ENCODE data around the gene TMEM30A. TPM values are rescaled to one million over a fixed set of nuclear protein-coding genes. Genes with fewer than 3 reads are reported as not detected.

The TMEM30A gene
- total RNA-seq, 1 donor from 2014 or later = 74.4 TPM

DNA sequence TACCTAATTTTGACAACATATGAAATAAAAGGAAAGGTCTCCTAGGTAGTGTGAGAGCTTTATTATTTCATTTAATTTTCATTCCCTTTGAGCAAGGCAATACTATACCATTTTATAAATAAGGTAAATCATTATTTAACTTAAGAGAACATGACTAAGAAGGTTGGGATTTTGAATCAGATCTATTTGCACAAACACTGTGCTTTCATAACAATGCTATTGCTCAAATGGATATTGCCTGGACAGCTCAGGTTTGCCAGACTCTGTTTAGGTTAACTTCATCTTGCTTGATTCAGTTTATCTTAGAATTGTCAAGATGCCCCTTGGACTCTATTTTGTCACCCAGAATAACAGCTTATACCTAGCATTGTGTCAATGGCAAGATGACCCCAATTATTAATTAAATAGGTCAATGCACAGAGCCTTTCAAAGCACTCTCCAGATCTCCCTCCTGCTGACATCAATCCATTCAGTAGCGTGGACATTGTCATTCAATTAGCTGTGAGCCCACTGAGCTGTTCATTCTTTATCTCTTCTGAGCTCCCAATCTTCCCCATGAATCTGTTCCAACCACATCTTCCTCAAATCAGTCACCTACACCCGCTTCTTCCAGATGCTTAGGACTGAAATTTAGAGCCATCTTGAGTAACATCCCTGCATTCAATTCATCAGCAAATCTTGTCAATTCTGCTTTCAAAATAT lies 42.1 kb upstream of the TMEM30A start:
- no peaks in the 10 kb centered on the region for H3K4me1 Mint-ChIP-seq (ENCODE audit: low read depth)

DNA sequence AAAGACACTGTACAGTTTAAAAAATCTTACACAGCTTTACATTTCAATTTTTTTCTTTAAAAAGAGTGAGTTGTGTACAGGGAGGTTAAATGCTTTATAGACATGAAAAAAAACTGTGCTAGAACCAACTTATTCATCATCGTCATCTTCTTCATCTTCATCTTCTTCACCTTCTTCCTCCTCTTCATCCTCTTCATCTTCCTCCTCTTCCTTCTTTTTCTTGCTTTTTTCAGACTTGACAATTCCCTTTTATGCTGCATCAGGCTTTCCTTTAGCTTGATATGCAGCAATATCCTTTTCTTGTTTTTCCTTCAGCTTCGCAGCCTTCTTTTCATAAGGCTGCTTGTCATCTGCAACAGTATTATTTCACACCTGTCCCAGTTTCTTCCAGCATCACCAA lies 34.3 kb upstream of the TMEM30A start:
- TF ChIP-seq, protein P1, sequence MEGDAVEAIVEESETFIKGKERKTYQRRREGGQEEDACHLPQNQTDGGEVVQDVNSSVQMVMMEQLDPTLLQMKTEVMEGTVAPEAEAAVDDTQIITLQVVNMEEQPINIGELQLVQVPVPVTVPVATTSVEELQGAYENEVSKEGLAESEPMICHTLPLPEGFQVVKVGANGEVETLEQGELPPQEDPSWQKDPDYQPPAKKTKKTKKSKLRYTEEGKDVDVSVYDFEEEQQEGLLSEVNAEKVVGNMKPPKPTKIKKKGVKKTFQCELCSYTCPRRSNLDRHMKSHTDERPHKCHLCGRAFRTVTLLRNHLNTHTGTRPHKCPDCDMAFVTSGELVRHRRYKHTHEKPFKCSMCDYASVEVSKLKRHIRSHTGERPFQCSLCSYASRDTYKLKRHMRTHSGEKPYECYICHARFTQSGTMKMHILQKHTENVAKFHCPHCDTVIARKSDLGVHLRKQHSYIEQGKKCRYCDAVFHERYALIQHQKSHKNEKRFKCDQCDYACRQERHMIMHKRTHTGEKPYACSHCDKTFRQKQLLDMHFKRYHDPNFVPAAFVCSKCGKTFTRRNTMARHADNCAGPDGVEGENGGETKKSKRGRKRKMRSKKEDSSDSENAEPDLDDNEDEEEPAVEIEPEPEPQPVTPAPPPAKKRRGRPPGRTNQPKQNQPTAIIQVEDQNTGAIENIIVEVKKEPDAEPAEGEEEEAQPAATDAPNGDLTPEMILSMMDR (IDR thresholded peaks at IDR 0.05; ENCODE audit: unreplicated experiment) = no peak
- no peak for DNase-seq (ENCODE audit: low spot score, unreplicated experiment)
- Mint-ChIP-seq H3K9me3 (ENCODE audit: low read depth) (peaks cover 5% of the 10 kb centered on the region), H3K4me1 (ENCODE audit: low read depth) (peaks cover 4% of the 10 kb centered on the region), H3K27ac (no peak overlapping the region), H3K27me3 (peaks cover 6% of the 10 kb centered on the region), H3K36me3 (ENCODE audit: insufficient read depth) (no peaks in the 10 kb centered on the region), H3K4me3 (ENCODE audit: low read depth) (no peak overlapping the region)

More for the DNA sequence above, 42.1 kb upstream of the TMEM30A start:
- DNase-seq (ENCODE audit: low spot score, unreplicated experiment) = no peak
- H3K27ac Mint-ChIP-seq = no peak overlapping the region
- peaks cover 5% of the 10 kb centered on the region for H3K9me3 Mint-ChIP-seq (ENCODE audit: low read depth)
- H3K27me3 Mint-ChIP-seq = no peaks in the 10 kb centered on the region
- H3K4me3 Mint-ChIP-seq (ENCODE audit: low read depth) = no peak overlapping the region
- TF ChIP-seq, protein P1 (IDR thresholded peaks at IDR 0.05; ENCODE audit: unreplicated experiment) = no peak
- H3K36me3 Mint-ChIP-seq (ENCODE audit: insufficient read depth) = no peaks in the 10 kb centered on the region

DNA sequence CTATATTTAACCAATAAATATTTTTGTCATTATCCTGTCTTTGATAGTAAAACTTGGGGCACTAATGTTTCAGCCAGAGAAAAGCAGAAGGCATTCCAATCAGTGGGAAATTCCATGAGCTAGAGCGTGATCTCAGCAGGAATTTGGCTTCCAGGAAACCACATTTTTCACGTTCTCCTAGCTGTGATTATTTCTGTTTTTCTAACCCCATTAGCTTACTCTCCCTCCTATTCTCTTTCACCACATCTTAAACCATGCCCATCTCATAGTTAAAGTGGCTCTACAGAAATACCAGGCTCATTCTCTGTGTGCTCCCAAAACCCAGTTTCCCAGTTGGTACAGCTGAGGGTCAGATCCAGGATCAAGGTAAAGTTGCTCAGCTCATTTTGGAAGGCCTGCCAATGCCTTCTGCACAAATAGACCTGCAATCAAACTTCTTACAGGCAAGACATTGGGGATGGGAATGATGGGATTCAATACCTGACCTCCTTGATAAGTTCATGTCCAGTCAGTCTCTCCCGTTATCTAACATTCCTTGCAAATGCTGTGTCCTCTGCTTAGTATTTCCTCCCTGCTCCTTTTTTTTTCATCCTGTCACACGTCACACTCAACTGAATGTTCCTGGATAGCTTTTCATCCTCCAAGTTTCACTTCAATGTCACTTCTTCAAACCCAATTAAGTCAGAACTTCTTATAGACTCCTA lies 33.1 kb upstream of the TMEM30A start:
- Mint-ChIP-seq H3K36me3 (ENCODE audit: insufficient read depth) (no peaks in the 10 kb centered on the region), H3K27ac (no peak overlapping the region), H3K4me3 (ENCODE audit: low read depth) (no peak overlapping the region), H3K4me1 (ENCODE audit: low read depth) (peaks cover 4% of the 10 kb centered on the region), H3K27me3 (peaks cover 9% of the 10 kb centered on the region), H3K9me3 (ENCODE audit: low read depth) (no peaks in the 10 kb centered on the region)
- DNase-seq (ENCODE audit: low spot score, unreplicated experiment) = no peak
- TF ChIP-seq, protein P1 (IDR thresholded peaks at IDR 0.05; ENCODE audit: unreplicated experiment) = no peak

DNA sequence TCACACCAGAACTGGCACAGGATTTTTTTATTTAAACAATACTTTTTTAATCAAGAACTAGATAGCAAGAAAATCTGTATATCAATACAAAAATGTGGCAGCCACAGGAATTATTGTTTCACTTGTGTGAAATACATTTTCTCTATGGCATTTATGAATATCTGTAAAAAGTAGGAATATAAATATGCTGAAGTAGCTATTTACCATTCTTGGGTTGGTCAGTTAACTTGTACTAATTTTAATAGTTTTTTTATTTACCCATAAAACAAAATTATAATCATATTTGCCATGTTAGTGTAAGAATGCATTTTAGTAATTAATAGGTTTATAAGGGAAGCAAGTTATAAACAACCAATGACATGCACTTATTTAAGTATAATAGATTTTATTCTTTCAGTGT lies 31.4 kb upstream of the TMEM30A start:
- peaks cover 4% of the 10 kb centered on the region for H3K4me1 Mint-ChIP-seq (ENCODE audit: low read depth)

DNA sequence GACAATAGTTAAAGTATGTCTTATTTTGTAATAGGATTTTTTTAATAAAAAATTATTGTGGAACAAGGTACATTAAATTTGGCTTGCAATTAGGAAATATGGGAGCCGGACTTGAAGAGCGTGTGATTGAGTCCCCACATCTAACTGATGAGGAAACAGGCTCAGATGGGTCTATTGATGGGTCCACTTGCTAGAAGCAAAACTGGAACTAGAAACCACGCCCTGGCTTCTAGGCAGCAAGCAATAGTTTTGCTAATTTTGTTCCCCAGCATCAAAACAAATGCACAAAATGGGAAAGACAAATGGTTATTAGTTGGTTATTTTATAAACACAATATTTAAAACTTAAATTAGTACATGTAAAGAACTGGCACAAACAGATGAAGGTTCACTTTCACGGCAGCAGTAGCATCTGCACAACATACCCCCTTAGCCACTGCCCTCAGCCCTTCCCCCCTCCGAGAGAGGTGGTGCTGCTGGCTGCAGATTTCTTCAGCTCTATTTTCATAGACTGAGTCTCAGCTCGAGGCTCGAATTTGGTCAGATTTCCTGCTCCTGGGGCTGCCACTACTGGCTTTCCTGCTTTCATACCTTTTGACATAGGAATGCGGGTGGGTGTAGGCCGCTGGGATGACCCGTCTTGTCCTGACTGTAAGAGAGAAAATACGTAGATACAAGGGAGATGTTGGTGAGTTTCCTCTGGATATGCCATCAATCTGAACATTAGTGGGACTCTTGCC lies 23.8 kb upstream of the TMEM30A start:
- H3K36me3 Mint-ChIP-seq (ENCODE audit: insufficient read depth) = no peaks in the 10 kb centered on the region
- no peak for DNase-seq (ENCODE audit: low spot score, unreplicated experiment)
- no peaks in the 10 kb centered on the region for H3K9me3 Mint-ChIP-seq (ENCODE audit: low read depth)
- H3K27me3 Mint-ChIP-seq = no peaks in the 10 kb centered on the region
- H3K27ac Mint-ChIP-seq = no peak overlapping the region
- H3K4me1 Mint-ChIP-seq (ENCODE audit: low read depth) = no peaks in the 10 kb centered on the region
- TF ChIP-seq, protein P1 (IDR thresholded peaks at IDR 0.05; ENCODE audit: unreplicated experiment) = no peak
- no peak overlapping the region for H3K4me3 Mint-ChIP-seq (ENCODE audit: low read depth)

More for the DNA sequence above, 31.4 kb upstream of the TMEM30A start:
- Mint-ChIP-seq H3K4me3 (ENCODE audit: low read depth) (no peak overlapping the region), H3K36me3 (ENCODE audit: insufficient read depth) (no peaks in the 10 kb centered on the region), H3K9me3 (ENCODE audit: low read depth) (no peaks in the 10 kb centered on the region), H3K27ac (no peak overlapping the region), H3K27me3 (peaks cover 9% of the 10 kb centered on the region)
- DNase-seq (ENCODE audit: low spot score, unreplicated experiment) = no peak
- TF ChIP-seq, protein P1 (IDR thresholded peaks at IDR 0.05; ENCODE audit: unreplicated experiment) = no peak

All from progenitor cell of endocrine pancreas (in vitro differentiated cells).